Measurements from ENCODE around the gene TCEANC2.

Gene TCEANC2

GRCh38 chr1:54007613-54008012, 45.8 kb upstream of the TCEANC2 start:
- peaks cover 10% of the 10 kb centered on the region; the same call in 1 of the 2 replicates for H3K27me3 ChIP-seq (ENCODE audit: insufficient read depth, low read depth)
- H3K4me1 ChIP-seq (ENCODE audit: low read depth, poor library complexity, severe bottlenecking), result no peaks in the 10 kb centered on the region
- no peak overlapping the region for H3K27ac ChIP-seq
- no peaks in the 10 kb centered on the region for H3K79me2 ChIP-seq (ENCODE audit: insufficient read depth, low read depth)
- no peak overlapping the region for H3K9ac ChIP-seq
- H3K36me3 ChIP-seq (ENCODE audit: insufficient read depth), result no peaks in the 10 kb centered on the region
- TF ChIP-seq CTCF (conservative IDR thresholded peaks at IDR 0.05; ENCODE audit: low read depth, low read length), result no peak
- H3K4me2 ChIP-seq, result no peak overlapping the region
- H2AFZ ChIP-seq (ENCODE audit: low read depth), result no peak overlapping the region
- no peak overlapping the region for H3K4me3 ChIP-seq (IDR thresholded peaks at IDR 0.05; ENCODE audit: insufficient read depth, low read depth, low read length)
- no peaks in the 10 kb centered on the region for H4K20me1 ChIP-seq (ENCODE audit: insufficient read depth)

- Histone ChIP-seq H3K4me3 (IDR thresholded peaks at IDR 0.05; ENCODE audit: insufficient read depth, low read depth, low read length) (no peak overlapping the region), H2AFZ (ENCODE audit: low read depth) (no peak overlapping the region), H3K4me1 (ENCODE audit: low read depth, poor library complexity, severe bottlenecking) (no peaks in the 10 kb centered on the region), H4K20me1 (ENCODE audit: insufficient read depth) (no peaks in the 10 kb centered on the region), H3K36me3 (ENCODE audit: insufficient read depth) (no peaks in the 10 kb centered on the region), H3K4me2 (no peak overlapping the region), H3K79me2 (ENCODE audit: insufficient read depth, low read depth) (no peaks in the 10 kb centered on the region), H3K9ac (no peak overlapping the region), H3K27me3 (ENCODE audit: insufficient read depth, low read depth) (peaks cover 11% of the 10 kb centered on the region; the same call in 1 of the 2 replicates), H3K27ac (no peak overlapping the region)
- TF ChIP-seq CTCF (conservative IDR thresholded peaks at IDR 0.05; ENCODE audit: low read depth, low read length), result no peak
These were observed 44.5 kb upstream of the TCEANC2 start for GRCh38 chr1:54008876-54009275.

- H3K4me1 ChIP-seq (ENCODE audit: low read depth, poor library complexity, severe bottlenecking), result no peaks in the 10 kb centered on the region
- no peaks in the 10 kb centered on the region for H4K20me1 ChIP-seq (ENCODE audit: insufficient read depth)
- H3K4me3 ChIP-seq (IDR thresholded peaks at IDR 0.05; ENCODE audit: insufficient read depth, low read depth, low read length), result no peak overlapping the region
- H2AFZ ChIP-seq (ENCODE audit: low read depth), result no peak overlapping the region
- TF ChIP-seq CTCF (conservative IDR thresholded peaks at IDR 0.05; ENCODE audit: low read depth, low read length), result no peak
- no peak overlapping the region for H3K9ac ChIP-seq
- no peak overlapping the region for H3K27ac ChIP-seq
- no peaks in the 10 kb centered on the region for H3K79me2 ChIP-seq (ENCODE audit: insufficient read depth, low read depth)
- H3K4me2 ChIP-seq, result no peak overlapping the region
- no peaks in the 10 kb centered on the region for H3K36me3 ChIP-seq (ENCODE audit: insufficient read depth)
- peaks cover 11% of the 10 kb centered on the region; the same call in 1 of the 2 replicates for H3K27me3 ChIP-seq (ENCODE audit: insufficient read depth, low read depth)
These were observed 44.0 kb upstream of the TCEANC2 start for GRCh38 chr1:54009406-54009805.

- Histone ChIP-seq H3K27me3 (ENCODE audit: insufficient read depth, low read depth) (peaks cover 11% of the 10 kb centered on the region; the same call in 1 of the 2 replicates), H3K4me1 (ENCODE audit: low read depth, poor library complexity, severe bottlenecking) (no peaks in the 10 kb centered on the region), H3K9ac (no peak overlapping the region), H3K4me3 (IDR thresholded peaks at IDR 0.05; ENCODE audit: insufficient read depth, low read depth, low read length) (no peak overlapping the region), H3K27ac (no peak overlapping the region), H3K4me2 (no peak overlapping the region), H3K79me2 (ENCODE audit: insufficient read depth, low read depth) (no peaks in the 10 kb centered on the region), H2AFZ (ENCODE audit: low read depth) (no peak overlapping the region), H3K36me3 (ENCODE audit: insufficient read depth) (no peaks in the 10 kb centered on the region), H4K20me1 (ENCODE audit: insufficient read depth) (no peaks in the 10 kb centered on the region)
- TF ChIP-seq CTCF (conservative IDR thresholded peaks at IDR 0.05; ENCODE audit: low read depth, low read length), result no peak
These were observed 42.8 kb upstream of the TCEANC2 start for GRCh38 chr1:54010415-54011117.
